Fibroblast of the aortic adventitia (primary cell): Measurements from ENCODE around the gene ITGBL1. TPM values are rescaled to one million over a fixed set of nuclear protein-coding genes. Genes with fewer than 3 reads are reported as not detected.

Experiments
- DNase-seq: peaks from one replicate; pipeline ENCODE4 v3.0.0-alpha.2; 2010; ENCODE audit warnings: low read depth
- H3K4me3 ChIP-seq: 2 replicates; pipeline ENCODE4 v1.5.1; 2011; ENCODE audit warnings: low read depth, mild to moderate bottlenecking, control low read depth, low read length, moderate library complexity
- CTCF ChIP-seq: IDR thresholded peaks from 2 replicates; pipeline ENCODE4 v1.5.1; 2011; ENCODE audit warnings: mild to moderate bottlenecking, low read length, control low read depth, inconsistent platforms; ENCODE audit not compliant: insufficient read depth
- total RNA-seq: library from RNA; depleted of rRNA; stranded (reverse); fragments of >200 nt; gene quantifications from 2 replicates; pipeline ENCODE4 v1.2.3, GENCODE V29; 2012; ENCODE audit warnings: low replicate concordance

The ITGBL1 gene, protein sequence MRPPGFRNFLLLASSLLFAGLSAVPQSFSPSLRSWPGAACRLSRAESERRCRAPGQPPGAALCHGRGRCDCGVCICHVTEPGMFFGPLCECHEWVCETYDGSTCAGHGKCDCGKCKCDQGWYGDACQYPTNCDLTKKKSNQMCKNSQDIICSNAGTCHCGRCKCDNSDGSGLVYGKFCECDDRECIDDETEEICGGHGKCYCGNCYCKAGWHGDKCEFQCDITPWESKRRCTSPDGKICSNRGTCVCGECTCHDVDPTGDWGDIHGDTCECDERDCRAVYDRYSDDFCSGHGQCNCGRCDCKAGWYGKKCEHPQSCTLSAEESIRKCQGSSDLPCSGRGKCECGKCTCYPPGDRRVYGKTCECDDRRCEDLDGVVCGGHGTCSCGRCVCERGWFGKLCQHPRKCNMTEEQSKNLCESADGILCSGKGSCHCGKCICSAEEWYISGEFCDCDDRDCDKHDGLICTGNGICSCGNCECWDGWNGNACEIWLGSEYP
- total RNA-seq = 167 and 301 TPM in 2 replicates

DNA sequence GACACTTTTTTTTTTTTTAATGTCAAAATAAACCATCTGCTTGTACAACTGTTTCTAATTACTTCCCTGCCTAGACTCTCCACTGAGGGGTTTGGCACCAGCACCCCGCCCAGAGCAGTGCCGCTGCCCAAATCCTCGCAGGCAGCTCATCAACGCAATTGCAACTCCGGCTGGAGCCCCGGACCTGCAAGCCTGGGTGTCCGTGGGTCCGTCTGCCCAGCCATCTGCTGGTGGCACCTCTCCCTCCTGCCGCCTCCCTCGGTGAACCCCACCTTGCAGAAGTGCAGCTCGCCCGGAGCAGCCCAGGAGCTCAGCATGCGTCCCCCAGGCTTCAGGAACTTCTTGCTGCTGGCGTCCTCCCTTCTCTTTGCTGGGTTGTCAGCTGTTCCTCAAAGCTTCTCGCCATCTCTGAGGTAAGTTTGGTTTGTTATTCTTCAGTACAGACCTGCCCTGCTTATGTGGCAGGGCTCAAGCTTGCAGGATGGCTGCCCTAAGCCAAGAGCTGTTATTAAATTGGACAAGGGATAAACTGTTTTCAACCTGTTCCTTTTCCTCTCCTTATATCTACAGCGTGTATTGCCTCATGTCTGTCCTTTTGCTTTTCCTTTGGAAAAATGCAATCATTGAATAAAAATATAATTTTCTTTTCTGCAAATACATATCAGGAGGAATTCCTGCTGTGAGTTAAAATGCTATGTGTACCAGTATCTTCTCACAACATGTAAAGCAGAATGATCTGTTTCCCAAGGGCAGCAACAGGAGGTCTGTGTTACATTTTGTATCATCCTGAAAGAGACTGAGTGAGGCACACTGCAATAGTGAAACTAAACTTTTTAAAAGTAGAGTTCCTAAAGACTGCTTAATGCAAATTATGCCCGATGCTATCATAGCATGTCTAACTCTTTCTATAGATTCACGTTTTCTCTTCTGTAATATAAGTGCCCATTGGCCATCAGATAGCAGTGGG is at the start of gene ITGBL1:
ITGBL1 (plus strand) TSS at position 157 of the 967 bp plus-strand sequence; CDS start at position 316, 159 bp downstream.
- peak within 1 kb of the TSS; percentile 85 for H3K4me3 ChIP-seq
- peak; percentile 74 for DNase-seq
- no peak for TF ChIP-seq CTCF

DNA sequence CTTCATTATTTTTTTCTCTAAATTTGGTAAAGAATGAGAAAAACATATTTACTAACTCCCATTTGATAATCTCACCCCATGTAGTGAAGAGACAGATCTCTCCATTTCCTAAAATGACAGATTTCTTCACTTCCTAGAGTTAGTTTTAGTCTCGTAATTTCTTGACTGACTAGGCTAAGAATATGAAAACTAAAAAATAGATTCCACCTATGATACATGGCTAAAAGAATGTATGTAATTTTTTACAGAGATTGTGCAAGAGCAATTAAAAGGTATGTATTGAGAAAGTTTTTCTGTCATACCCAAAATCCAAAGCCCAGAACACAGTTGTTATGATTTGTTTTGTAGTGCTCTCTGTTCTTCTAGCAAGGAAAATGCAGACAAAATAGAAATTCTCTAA is 45.7 kb upstream of the ITGBL1 start:
- TF ChIP-seq CTCF = no peak
- H3K4me3 ChIP-seq = no peak overlapping the region
- no peak for DNase-seq

GRCh38 chr13:101408154-101408553 is 44.3 kb upstream of the ITGBL1 start:
- no peak for DNase-seq
- no peak overlapping the region for H3K4me3 ChIP-seq
- no peak for TF ChIP-seq CTCF

GRCh38 chr13:101408992-101409656 is 43.4 kb upstream of the ITGBL1 start:
- no peak for DNase-seq
- TF ChIP-seq CTCF = no peak
- no peak overlapping the region for H3K4me3 ChIP-seq

GRCh38 chr13:101412076-101412475 is 40.4 kb upstream of the ITGBL1 start:
- no peak overlapping the region for H3K4me3 ChIP-seq
- no peak for TF ChIP-seq CTCF
- DNase-seq = no peak
